Mesothelial cell of epicardium (in vitro differentiated cells): ENCODE measurements around the gene GALNT11. TPM values are rescaled to one million over a fixed set of nuclear protein-coding genes. Genes with fewer than 3 reads are reported as not detected.

Experiments used
- DNase-seq, 2 experiments: peaks; one replicate each; pipeline ENCODE4 v3.0.0; 2021; ENCODE audit warnings: low spot score in 2 of 2; ENCODE audit not compliant: unreplicated experiment in 2 of 2
- H3K27ac Mint-ChIP-seq: 2 replicates; pipeline ENCODE4 v1.8.0; 2021; ENCODE audit warnings: mixed read lengths
- H3K27me3 Mint-ChIP-seq: 2 replicates; pipeline ENCODE4 v1.8.0; 2021; ENCODE audit warnings: low read depth, mixed read lengths
- H3K36me3 Mint-ChIP-seq: 2 replicates; pipeline ENCODE4 v1.8.0; 2021; ENCODE audit warnings: mixed read lengths
- H3K4me1 Mint-ChIP-seq: 2 replicates; pipeline ENCODE4 v1.8.0; 2021; ENCODE audit warnings: mixed read lengths
- H3K4me3 Mint-ChIP-seq: 2 replicates; pipeline ENCODE4 v1.8.0; 2021; ENCODE audit warnings: mild to moderate bottlenecking, moderate library complexity, mixed read lengths
- H3K9me3 Mint-ChIP-seq: 2 replicates; pipeline ENCODE4 v1.8.0; 2021; ENCODE audit warnings: mixed read lengths
- total RNA-seq: library from RNA; stranded (reverse); gene quantifications from 3 replicates; pipeline ENCODE4 v1.2.1, GENCODE V29; 2021
- TF ChIP-seq, protein P1 (sequence below): fragments of 200-600 bp; sonication (generic); IDR thresholded peaks from one replicate; pipeline ENCODE4 v1.5.0; 2021; ENCODE audit warnings: antibody characterized with exemption; ENCODE audit not compliant: unreplicated experiment

Gene GALNT11
- total RNA-seq, 1 donor from 2014 or later: 37.9 TPM

- no peak overlapping the region for H3K4me3 Mint-ChIP-seq
- TF ChIP-seq, protein P1, sequence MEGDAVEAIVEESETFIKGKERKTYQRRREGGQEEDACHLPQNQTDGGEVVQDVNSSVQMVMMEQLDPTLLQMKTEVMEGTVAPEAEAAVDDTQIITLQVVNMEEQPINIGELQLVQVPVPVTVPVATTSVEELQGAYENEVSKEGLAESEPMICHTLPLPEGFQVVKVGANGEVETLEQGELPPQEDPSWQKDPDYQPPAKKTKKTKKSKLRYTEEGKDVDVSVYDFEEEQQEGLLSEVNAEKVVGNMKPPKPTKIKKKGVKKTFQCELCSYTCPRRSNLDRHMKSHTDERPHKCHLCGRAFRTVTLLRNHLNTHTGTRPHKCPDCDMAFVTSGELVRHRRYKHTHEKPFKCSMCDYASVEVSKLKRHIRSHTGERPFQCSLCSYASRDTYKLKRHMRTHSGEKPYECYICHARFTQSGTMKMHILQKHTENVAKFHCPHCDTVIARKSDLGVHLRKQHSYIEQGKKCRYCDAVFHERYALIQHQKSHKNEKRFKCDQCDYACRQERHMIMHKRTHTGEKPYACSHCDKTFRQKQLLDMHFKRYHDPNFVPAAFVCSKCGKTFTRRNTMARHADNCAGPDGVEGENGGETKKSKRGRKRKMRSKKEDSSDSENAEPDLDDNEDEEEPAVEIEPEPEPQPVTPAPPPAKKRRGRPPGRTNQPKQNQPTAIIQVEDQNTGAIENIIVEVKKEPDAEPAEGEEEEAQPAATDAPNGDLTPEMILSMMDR: no peak
- H3K27me3 Mint-ChIP-seq: no peaks in the 10 kb centered on the region
- H3K36me3 Mint-ChIP-seq: peaks cover 56% of the 10 kb centered on the region
- H3K4me1 Mint-ChIP-seq: no peaks in the 10 kb centered on the region
- no peaks in the 10 kb centered on the region for H3K9me3 Mint-ChIP-seq
- DNase-seq: no peak
- no peak overlapping the region for H3K27ac Mint-ChIP-seq
Observed at GRCh38 chr7:152161171-152161570, 135.7 kb downstream of the GALNT11 start.

DNA sequence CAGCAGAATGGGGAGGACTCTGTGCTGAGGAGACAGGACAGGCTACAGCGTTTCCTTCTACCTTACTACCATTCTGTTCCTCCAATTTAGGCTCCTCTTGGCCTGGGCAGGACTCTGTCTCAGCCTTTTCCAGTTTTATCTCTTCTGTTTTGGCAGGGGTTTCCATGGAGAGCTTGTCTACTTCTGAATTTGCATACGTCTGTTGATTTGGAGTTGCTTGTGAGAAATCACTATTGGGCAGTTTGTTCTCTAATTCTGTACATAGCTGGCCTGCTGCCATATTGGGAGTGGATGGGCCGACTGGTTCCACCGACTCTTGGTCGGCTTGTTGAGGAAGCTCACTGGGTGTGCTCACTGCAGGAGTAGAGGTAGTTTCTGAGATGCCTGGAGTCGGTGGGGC is 136.8 kb downstream of the GALNT11 start:
- Mint-ChIP-seq H3K36me3 (peaks cover 57% of the 10 kb centered on the region), H3K4me1 (no peaks in the 10 kb centered on the region), H3K27me3 (no peaks in the 10 kb centered on the region), H3K4me3 (no peak overlapping the region), H3K9me3 (no peaks in the 10 kb centered on the region), H3K27ac (no peak overlapping the region)
- TF ChIP-seq, protein P1: no peak
- DNase-seq: no peak

Other genes with a start within 250 kb of the GALNT11 start
- gene PRKAG2, start 148.6 kb upstream of the GALNT11 start, total RNA-seq: 15.7 to 16.6 TPM (median 15.7 TPM) in 3 replicates
- not detected in 3 replicates for gene GALNTL5, start 69.2 kb upstream of the GALNT11 start, total RNA-seq